Rectal smooth muscle tissue (tissue), 1 donor: ENCODE results near the gene YAP1.

Source experiments
- H3K27ac ChIP-seq: one replicate; pipeline ENCODE4 v1.7.0; 2013; ENCODE audit warnings: low read depth, low read length, inconsistent platforms
- H3K27me3 ChIP-seq: one replicate; pipeline ENCODE4 v1.7.0; 2013; ENCODE audit warnings: low read length; ENCODE audit not compliant: control insufficient read depth, insufficient read depth
- H3K36me3 ChIP-seq: one replicate; pipeline ENCODE4 v1.7.0; 2013; ENCODE audit warnings: low read length; ENCODE audit not compliant: control insufficient read depth, insufficient read depth
- H3K4me1 ChIP-seq: one replicate; pipeline ENCODE4 v1.7.0; 2013; ENCODE audit warnings: low read length; ENCODE audit not compliant: control insufficient read depth, insufficient read depth
- H3K4me3 ChIP-seq: one replicate; pipeline ENCODE4 v1.7.0; 2013; ENCODE audit warnings: low read length
- H3K9ac ChIP-seq: one replicate; pipeline ENCODE4 v1.7.0; 2013; ENCODE audit warnings: low read length

The YAP1 gene

DNA sequence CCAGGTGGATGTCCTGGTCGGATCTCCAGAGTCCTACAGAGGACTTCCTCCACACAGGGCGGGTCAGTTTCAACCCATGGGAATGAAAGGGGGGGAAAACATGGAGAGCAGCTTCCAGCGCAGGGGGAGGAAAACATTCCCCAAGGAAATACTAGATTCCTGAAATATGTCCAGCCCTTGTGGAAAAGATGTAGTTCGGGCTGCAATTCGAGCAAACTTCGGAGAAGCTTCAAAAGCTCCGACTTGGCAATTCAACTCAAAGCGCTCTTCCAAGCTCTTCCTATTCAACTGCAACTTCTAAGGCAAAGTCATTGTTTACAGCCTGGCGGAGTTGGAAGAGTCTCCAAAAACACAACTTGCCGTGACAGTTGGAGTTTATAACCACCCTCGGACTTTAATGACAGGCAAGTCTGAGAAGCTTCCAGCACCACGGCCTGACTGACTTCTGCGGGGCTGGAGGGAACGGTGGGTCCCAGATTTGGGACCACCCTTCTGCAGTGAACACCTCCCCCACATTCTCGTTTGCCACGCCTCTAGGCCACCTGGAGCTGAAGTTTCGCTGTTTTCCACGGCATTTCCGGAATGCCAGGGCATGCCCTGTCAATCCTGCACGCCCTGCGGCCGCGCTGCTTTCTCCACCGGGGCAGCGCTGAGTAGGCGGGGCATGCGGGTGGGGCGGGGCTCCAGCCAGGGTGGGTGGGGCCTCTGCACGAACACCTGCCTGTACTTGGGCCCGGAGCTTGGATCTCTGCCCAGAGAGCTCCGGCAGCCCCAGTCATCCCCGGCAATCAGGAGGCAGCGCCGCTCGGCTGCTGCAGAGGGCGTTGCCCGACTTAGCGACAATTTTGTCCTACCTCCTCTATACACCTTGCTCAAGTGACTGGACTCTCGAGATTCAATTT lies 158.1 kb downstream of the YAP1 start:
- no peaks in the 10 kb centered on the region for H3K36me3 ChIP-seq
- peak overlapping the region; percentile 68 for H3K4me3 ChIP-seq
- H3K27ac ChIP-seq, result no peak overlapping the region
- H3K27me3 ChIP-seq, result no peaks in the 10 kb centered on the region
- H3K9ac ChIP-seq, result no peak overlapping the region
- H3K4me1 ChIP-seq, result no peaks in the 10 kb centered on the region

- Histone ChIP-seq H3K9ac (no peak overlapping the region), H3K36me3 (no peaks in the 10 kb centered on the region), H3K4me3 (peak overlapping the region; percentile 68), H3K27ac (no peak overlapping the region), H3K27me3 (no peaks in the 10 kb centered on the region), H3K4me1 (no peaks in the 10 kb centered on the region)
Measured at GRCh38 chr11:102268985-102269470, 158.8 kb downstream of the YAP1 start.

- H3K4me1 ChIP-seq, result no peaks in the 10 kb centered on the region
- no peak overlapping the region for H3K4me3 ChIP-seq
- no peak overlapping the region for H3K9ac ChIP-seq
- no peak overlapping the region for H3K27ac ChIP-seq
- H3K36me3 ChIP-seq, result no peaks in the 10 kb centered on the region
- H3K27me3 ChIP-seq, result no peaks in the 10 kb centered on the region
Measured at GRCh38 chr11:102269927-102270326, 159.7 kb downstream of the YAP1 start.

DNA sequence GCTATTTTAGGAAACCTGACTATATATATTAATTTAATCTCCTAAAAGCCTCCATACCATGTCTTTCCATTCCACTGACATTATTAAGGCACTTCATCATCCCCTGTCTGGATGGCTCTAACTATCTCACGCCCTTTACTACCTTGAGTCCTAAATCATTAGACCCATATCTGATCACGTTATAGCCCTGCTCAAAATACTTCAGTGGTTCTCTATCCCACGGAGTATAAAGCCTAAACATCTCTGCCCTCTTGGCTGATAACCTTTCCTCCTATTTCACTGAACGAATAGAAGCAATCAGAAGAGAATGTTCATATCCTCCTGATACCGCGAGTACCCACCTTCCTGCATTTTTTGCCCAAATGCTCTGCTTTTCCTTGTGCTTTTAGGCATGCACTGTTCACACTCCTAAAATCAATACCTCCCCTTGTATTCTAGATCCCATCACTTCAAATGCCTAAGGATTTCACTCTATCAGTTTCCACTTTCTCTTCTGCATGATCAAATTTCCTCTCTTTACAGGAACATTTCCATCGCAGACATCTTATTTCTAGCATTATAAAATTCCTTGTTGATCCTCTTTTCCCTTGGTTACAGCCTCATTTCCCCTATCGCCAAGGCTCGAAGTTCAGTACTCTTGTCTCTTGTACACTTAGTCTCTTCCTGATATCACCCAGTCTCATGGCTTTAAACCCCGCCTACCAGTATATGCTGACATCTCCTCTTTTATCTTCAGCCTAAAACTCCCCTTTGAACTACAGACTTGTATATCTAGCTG lies 162.0 kb downstream of the YAP1 start:
- Histone ChIP-seq H3K27me3 (no peaks in the 10 kb centered on the region), H3K4me3 (no peak overlapping the region), H3K36me3 (no peaks in the 10 kb centered on the region), H3K9ac (no peak overlapping the region), H3K4me1 (no peaks in the 10 kb centered on the region), H3K27ac (no peak overlapping the region)

GRCh38 chr11:102274628-102275027 lies 164.4 kb downstream of the YAP1 start:
- Histone ChIP-seq H3K4me1 (no peaks in the 10 kb centered on the region), H3K4me3 (no peak overlapping the region), H3K36me3 (no peaks in the 10 kb centered on the region), H3K27me3 (no peaks in the 10 kb centered on the region), H3K9ac (no peak overlapping the region), H3K27ac (no peak overlapping the region)

DNA sequence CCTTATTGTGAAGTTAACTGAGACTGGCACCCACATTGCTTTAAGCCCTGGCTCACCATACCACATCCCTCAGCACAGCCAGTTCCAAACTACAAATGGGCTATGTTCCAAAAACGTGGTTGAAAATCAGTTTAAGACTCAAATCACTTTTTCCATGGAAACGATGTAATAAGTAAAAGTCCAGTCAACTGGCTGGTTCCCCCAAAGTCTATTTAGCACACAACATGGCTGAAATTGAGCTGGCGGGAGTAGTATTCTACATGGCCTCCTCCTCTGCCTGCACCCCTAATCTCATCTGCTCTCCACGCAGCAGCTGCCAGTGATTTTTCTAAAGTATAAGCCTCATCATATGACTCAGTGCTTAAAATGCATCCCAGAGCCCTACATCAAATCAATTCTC lies 166.1 kb downstream of the YAP1 start:
- Histone ChIP-seq H3K36me3 (no peaks in the 10 kb centered on the region), H3K9ac (no peak overlapping the region), H3K27me3 (no peaks in the 10 kb centered on the region), H3K27ac (no peak overlapping the region), H3K4me1 (no peaks in the 10 kb centered on the region), H3K4me3 (no peak overlapping the region)

- Histone ChIP-seq H3K4me1 (no peaks in the 10 kb centered on the region), H3K9ac (no peak overlapping the region), H3K4me3 (no peak overlapping the region), H3K27me3 (no peaks in the 10 kb centered on the region), H3K27ac (no peak overlapping the region), H3K36me3 (no peaks in the 10 kb centered on the region)
Measured at GRCh38 chr11:102276783-102277182, 166.5 kb downstream of the YAP1 start.

DNA sequence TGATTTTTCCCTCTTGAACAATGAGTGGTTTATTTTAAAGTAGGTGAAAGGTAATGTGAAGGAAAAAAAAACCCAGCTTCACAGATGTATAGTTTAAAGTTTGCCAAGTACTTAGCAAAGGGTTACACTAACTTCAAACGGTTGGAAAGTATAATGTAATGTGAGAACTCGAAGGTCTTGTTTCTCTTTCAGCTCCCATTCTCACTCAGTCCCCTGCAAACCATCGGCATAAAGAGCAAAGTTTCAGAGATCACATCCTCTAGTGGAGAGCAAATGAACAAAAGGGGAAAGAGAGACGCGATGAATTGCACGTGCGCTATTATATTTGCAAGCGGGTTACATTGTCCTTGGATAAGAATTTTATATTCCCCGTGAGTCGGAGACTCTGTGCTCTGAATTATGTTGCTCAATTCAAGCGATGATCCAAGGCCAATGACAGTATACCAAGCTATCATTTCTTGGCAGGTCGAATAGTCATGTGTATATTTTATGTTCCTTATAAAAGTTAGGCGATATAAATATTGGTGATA lies 169.5 kb downstream of the YAP1 start:
- Histone ChIP-seq H3K4me3 (peak overlapping the region; percentile 31), H3K9ac (no peak overlapping the region), H3K27me3 (no peaks in the 10 kb centered on the region), H3K4me1 (no peaks in the 10 kb centered on the region), H3K27ac (peak overlapping the region; percentile 3), H3K36me3 (no peaks in the 10 kb centered on the region)

DNA sequence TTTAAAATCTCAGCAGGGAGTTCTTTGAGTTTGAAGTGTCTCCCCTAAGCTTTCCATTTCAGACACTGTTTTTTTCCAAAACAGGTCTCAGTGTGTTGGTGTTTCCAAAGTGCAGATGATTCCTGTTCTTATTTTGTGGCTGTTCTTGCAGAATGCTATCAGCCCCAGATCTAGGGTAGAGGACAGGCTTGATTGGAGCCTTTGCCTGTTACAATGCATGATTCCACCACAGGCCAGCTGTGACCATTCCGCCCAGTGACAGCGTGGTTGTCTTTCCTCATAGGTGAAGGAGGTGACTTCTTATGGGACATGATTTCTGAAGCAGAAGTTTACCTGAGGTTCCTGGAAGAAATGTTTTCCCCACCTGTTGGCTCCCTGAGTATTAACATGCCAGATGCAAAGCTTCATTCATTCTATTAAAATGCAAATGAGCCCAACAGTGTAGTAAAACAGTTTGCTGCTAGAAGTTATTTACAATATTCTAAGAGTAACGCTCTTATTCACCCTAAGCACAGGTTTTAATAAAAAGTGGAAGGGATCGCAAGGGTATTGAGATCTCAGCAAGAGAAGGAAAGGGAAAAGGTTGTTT lies 170.1 kb downstream of the YAP1 start:
- H3K27ac ChIP-seq, result no peak overlapping the region

More for the DNA sequence above, 170.1 kb downstream of the YAP1 start:
- H3K9ac ChIP-seq, result no peak overlapping the region
- H3K27me3 ChIP-seq, result no peaks in the 10 kb centered on the region
- no peaks in the 10 kb centered on the region for H3K36me3 ChIP-seq
- H3K4me3 ChIP-seq, result no peak overlapping the region
- H3K4me1 ChIP-seq, result no peaks in the 10 kb centered on the region
